ENCODE measurements around the gene AGBL4.
A peak's percentile ranks its signal among the peaks of the same experiment; 100 is the strongest.
"Not testable (repeated sequence)": the region's sequence is repeated elsewhere in the genome, so short reads cannot be mapped to it uniquely, and the experiment has no call there.

The AGBL4 gene

DNA sequence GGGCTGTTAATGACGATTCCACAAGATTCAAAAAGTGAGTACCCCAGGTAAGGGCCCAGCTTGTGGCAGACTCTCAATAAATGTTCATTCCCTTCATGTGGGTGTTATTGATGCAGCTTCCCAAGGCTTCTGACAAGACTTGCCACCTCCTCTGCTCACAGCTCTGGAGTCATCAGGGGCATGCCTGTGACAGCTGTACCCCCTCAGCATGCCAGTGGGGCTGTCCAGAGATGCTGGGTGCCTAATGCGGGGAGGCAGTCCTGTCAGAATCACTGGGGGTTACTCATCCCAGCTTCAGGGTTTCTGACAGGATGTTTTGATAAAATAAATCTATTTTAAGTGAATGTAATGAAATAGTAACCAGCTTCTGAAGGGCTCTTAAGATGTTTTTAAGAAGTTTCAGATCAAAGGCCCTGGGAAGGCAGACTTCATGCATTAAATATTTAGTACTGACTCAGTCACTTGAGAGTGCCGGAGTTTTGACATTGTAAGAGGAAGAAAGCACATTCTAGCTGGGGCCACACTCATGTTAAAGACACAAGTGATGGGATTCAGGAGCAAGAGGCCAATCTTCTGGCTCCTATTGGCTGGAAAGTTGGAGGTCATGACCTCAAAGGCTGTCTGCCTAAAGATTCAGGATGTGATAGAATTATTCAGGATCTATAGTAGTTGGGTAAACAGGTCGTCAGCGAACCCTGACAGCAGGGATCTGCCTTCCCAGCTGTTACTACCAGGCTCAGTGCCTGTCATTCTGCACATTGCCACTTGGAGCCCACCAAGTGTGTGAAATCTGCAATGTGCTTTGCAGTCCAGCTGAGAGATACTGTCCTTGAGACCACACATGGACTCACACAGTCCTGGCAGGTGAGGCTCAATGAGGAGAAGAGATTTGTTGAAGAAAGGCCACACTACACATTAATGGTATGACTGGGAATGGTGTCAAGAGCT, 1007.5 kb downstream of the AGBL4 start:
- DNase-seq: peak; percentile 57

DNA sequence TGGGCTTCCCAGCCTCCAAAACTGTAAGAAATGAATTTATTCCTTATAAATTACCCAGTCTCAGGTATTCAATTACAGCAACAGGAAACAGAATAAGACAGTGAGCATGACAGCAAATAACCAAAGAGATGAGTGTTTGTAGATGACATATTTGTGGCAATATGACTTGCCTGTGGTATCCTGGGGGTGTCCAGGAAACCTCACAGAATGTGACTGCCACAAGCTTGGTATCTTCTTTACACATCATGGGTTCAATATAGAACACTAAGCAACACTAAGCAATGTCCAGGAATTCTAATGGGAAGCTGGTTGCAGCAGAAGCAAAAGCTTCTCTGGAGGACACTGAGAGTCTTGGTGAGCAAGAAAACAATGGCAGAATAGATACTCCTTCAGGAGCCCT, 1010.7 kb downstream of the AGBL4 start:
- peak; percentile 43 for DNase-seq

DNA sequence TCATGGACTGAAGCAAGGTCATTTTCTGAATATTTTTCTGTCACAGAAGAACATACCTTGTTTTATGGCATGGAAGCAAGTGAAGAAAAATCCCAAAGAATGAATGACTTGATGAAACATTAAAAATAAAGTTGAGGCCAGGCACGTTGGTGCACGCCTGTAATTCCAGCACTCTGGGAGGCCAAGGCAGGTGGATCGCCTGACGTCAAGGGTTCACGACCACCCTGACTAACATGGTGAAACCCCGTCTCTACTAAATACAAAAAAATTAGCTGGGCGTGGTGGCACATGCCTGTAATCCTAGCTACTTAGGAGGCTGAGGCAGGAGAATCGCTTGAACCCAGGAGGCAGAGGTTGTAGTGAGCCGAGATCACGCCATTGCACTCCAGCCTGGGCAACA, 1020.8 kb downstream of the AGBL4 start:
- DNase-seq: not testable (repeated sequence)

DNA sequence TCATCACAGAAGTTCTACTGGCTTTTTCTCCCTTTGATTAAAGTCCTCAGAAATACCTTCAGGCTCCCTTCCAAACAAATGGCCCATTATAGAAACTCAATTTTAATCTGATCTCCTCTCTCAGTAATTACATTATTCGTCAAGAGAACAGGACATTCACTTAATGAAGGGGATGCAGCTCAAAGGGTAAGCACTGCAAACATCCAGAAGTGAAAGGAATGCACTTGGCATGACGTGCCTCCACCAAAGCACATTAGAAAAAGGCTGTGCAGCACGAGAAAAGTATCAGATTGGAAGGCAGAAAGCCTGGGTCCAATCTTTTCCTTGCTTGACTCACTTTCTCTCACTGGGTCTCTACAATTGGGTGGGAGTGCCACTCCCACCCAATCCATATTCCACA, 1024.4 kb downstream of the AGBL4 start:
- DNase-seq: no peak

DNA sequence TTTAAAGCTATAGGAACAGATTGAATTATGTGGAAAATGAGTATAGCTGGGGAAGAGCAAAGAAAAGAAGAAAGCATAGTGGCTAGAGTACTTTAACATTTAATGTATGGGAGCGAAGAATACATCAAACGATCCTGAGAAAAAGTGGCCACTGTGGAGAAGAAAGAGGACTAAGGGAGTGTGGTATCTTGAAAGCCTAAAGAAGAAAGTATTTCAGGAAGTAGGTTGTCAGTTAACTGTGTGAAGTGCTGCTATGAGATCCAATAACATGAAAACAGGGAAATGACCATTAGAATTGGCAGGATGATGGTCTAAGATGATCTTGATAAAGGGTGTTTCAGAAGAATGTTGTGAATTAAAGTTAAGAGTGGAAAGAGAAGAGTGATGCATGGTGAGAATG, 1027.4 kb downstream of the AGBL4 start:
- no peak for DNase-seq

DNA sequence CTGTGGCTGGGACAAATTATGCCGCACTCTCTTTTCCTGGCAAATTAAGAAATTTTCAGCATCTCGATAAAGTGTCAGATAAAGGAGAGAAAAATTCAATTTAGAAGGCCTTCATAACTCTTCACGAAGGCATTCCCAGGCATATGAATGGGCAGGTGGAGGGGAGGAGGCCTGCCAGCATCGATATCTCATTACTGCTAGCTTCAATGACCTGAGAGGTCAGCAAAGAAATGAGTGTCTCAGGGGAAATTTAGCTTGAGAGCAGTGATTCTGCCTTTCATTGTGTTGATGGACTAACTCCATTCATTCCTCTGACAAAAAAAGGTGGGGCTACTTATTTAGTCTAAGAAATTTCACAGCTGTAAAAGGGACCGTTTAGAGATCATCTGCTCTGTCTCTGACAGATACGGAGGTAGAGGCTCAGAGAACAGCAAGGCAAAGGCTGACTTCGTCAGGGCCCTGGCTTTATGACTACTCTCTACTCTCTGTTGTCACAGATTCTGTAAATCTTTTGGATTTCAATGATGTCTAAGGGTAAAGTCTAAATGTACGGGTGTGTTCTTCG, 1035.0 kb downstream of the AGBL4 start:
- no peak for DNase-seq

DNA sequence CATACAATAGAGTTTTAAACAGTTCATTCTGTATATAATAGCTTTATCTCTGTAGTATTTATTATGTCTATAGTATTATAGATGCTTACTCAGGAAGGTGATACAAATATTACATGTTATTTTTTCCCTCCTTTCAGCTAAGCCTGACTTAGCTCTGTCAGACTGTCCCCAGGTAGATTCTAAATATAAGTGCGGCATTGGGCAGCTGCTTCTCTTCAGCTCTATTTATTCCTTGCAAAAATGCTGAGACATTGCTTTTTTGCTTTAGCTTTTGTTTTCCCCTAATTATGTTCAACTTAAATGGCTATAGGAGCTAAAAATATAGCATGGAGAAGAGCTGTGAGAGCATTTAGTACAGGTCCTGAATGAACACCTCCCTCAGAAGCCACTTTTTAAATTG, 1043.8 kb downstream of the AGBL4 start:
- DNase-seq: no peak

DNA sequence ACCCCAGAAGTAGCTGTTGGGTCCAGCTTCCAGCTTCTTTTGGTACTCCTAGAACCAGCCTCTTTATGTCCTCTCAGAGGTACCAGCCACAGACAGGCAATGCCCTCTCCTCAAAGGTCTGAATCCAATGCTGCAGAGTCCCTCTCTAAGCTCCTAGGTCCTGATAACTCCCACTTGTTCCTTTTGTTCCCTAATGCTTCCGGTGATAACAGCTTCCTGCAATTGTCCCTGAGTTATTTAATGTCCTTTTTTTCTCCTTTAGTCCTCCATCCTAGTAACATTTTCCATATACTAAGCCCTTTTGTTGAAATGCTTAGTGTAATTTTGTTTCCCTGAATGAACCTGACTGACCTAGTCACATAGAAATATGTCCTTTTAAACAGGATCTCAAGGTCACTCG, 1045.3 kb downstream of the AGBL4 start:
- DNase-seq: no peak

DNA sequence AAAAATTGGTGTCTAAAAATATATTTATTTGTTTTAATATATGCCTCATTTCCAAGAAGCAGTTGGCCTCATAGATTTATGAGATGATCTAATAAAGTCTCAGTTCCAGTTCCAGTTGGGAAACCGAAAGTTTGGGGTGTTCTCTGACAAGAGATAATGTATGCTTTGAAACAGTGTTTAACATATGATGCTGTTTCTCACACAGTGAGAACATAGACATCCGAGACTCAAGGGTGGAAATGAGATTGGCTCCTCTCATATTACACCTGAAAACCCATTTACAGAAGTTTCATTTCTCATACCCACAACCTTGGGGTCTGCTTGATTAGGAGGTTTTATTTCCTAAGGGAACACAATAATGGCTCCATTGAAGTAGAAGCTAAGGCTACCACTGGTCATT, 1046.5 kb downstream of the AGBL4 start:
- no peak for DNase-seq

DNA sequence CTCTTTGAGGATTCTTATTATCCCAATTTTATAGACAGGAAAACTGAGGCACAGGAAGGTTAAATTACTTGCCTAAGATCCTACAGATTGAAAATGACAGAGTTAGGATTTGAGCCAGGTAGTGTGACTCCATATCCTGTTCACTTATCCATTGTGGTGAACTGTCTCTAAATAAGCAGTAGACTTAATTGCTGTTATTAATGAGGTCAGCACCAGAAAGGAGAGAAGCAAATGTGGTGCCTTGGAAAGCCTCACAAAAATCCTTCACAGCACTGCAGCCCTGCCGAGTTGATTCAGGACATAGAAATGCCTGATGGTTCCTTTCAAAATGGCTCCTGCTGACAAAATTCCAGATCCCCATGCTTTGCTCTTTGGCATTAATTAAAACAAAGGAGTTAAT, 1053.8 kb downstream of the AGBL4 start:
- peak; percentile 57 for DNase-seq

DNA sequence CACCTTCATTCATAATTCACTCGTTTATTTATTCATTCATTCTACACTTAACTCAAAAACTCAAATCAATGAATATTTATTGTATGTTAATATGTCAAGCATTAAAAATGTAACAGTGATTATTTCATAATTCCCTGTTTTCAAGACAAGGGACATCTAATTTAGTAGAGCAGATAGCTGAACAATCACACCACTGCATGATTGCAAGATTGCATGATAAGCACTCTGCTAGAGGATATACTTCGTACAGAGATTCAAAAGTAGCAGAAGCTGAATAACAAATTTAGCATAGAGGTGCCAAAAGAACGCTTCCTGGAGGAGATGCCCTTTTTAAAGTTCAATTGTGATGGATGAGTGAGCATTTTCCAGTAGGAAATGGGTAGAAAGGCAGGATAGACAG, 1056.4 kb downstream of the AGBL4 start:
- no peak for DNase-seq

DNA sequence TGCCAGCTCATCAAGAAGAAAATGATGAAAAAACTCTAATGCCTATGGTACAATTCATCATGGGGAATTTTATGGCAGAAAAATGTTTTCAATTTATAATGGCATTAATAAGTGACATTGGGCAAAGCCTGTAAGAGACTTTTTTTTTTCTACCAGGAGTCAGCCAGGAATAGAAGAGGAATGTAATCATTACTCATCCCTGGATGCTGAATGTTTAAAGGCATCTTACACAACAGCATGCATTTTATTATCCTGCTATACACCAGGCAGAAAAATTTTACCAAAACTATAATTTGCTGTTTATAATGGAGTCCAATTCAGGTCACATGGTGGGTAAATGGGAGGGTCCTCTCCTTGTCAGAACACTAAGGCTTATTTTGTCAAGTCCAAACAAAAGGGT, 1057.2 kb downstream of the AGBL4 start:
- DNase-seq: peak; percentile 82

DNA sequence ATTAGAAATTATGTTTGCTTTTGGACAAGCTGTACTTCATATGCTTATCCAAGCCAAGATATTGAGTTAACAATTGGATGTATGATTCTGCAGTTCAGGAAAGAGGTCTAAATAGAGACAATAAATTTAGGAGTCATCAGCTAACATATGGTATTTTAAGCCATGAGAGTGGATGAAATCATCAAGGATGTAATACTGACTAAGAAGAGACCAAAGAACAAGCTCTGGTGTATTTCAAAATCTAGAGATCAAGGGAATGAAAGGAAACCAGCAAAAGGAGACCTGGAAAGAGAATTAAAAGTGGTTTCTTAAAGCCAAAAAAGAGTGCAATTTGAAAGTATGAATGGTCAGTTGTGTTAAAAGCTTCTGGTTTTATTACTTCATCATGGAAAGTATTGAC, 1063.4 kb downstream of the AGBL4 start:
- peak; percentile 53 for DNase-seq

DNA sequence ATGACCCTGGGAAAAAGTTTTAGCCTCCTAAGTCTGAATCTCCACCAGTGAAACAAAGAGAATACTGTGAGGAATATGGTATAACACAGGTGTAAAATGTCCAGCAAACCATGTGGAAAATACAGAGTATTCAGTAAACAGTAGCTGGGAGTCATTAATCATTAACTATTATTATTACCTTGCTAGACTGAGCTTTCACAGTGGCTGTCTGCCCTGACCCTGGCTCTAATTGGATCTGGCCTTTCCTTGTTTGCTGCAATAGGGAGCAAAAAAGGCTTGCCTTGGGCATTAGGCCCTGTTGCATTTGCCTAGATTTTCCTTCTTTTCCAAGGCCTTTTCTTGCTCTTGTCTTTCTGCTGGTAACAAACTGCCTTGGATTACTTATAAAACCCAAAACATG, 1068.0 kb downstream of the AGBL4 start:
- DNase-seq: no peak

DNA sequence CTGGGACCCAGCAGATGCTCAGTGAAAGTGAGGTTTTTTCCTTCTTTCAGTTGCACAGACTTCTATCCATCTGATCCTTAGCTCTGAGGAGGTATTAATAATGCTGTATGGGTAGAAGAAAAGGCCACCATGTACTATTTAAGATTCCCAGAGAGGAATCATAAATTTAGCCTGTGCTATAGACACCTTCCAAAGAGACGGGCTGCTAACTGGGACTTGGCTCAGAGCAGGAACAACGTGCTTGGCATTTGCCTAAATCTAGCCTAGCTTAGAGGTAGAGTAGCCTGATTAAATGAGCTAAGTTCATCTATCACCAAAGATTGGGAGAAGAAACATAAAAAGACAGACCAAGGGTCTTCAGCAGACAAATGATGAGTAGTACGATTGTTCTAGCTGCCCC, 1070.1 kb downstream of the AGBL4 start:
- no peak for DNase-seq

DNA sequence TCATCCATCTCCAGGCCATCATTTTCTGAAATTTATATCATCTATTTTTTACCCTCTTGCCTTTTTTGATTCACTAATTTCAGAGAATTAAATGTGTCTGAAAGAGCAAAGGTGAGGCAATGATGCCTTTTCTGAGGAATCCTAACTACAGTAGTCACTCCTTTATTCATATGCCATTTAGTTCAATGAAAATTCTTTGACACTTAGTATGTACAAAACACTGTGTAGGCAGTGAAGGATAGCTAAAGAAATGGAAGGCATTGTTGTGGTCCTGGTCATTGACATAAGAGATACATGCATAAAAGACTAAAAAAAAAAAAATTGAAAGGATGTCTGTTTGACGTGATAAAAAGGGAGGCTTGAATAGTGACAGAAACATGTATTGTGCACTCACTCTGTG, 1075.2 kb downstream of the AGBL4 start:
- DNase-seq: peak; percentile 44

DNA sequence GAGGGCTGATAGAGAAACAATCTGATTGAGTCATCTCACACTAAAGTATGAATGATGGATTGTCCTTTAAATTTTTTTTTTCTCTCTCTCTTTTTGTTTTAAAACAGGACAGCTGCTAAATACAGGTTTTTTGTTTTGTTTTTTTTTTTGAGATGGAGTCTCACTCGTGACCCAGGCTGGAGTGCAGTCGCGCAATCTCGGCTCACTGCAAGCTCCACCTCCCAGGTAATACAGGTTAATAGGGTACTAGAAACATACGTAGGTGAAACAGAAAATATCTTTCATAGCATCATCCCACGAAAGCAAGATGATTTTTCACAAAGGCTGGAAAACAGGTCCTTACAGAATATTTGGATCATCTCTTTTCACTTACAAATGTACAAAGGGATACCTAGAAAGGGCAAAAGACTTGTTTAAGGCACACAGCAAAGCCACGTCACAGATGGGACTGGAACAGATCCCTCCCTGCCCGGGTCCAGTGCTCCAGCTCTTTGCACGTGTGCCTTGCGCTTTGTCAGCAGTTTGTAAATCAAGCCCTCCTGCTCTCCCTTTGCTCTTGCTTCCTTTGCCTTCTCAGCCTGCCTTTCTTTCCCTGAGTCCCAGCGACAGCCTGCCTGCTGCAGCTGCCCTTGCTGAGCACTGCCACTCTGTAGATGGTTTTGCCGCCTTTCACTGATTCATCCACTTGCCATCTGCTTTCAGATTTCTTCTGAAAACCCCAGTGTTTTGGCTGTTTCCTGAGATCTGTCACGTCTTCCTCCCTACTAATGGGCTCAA, 1075.8 kb downstream of the AGBL4 start:
- peak; percentile 73 for DNase-seq

DNA sequence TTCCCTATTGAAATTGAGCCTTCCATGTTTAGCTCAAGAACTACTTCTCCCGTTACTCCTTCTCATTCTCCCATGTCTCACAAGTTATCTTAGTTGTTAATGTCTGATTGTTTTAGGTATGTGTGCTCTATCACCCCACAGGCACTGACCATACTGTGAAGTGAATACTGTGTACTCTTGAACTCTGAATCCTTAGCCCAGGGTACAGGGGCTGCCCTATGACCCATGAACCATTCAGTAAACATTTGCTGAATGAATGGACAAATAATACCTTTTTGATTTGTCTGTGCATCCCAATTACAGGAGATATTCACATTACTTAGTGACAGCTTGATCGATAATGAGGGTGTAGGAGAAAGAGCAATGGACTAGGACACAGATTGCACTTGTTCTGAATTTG, 1077.7 kb downstream of the AGBL4 start:
- DNase-seq: no peak

DNA sequence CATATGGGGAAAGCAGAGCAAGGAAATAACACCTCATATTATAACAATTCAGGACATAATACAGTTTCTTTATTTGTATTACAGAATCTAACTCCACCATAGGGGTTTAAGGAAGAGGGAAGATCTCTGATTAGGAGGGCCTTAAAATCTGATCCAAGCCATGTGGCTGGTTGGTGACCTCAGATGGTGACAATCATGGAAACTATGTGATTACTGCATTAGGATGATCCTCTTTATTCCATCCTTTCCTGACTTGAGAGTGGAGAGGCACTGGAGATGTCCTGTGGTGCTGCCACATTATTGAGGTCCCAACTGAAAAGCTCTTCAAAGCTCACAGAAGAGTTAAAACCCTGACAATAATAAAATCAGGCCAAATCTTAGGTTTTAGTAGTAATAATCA, 1078.9 kb downstream of the AGBL4 start:
- DNase-seq: peak; percentile 37

DNA sequence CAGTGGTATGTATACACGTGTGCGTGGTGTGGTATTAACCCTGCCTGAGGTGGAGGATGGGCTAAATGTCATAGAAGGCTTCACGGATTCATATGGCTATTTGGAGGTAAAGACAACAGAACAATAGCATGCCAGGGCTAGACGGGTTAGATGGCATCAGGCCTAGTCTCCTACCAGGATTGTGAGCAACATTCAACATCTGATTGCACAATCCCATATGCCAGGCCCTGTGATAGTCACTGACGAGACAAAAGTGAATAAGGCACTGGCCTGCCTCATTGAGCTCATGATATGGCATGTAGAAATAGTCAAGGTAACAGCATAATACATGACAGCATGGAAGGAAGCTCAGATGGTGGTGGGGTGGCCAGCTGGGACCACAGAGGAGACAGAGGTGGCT, 1079.9 kb downstream of the AGBL4 start:
- no peak for DNase-seq

DNA sequence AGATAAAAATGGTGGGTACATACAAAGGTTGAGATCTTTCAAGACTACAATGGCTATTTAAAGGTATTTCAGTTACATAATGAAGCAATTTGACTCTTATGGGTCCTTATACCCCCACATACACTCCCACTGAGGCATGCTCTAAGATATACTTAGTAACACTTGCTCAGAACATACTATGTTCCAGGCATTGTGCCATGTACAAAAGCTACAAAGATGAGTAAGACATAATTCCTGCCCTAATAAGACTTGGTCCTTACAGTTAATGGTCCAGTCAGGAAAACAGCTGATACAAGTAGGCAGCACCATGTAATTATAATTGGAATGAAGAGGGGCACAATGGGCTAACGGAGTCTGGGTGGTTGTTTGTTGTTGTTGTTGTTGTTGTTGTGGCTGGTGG, 1080.4 kb downstream of the AGBL4 start:
- DNase-seq: peak; percentile 89

DNA sequence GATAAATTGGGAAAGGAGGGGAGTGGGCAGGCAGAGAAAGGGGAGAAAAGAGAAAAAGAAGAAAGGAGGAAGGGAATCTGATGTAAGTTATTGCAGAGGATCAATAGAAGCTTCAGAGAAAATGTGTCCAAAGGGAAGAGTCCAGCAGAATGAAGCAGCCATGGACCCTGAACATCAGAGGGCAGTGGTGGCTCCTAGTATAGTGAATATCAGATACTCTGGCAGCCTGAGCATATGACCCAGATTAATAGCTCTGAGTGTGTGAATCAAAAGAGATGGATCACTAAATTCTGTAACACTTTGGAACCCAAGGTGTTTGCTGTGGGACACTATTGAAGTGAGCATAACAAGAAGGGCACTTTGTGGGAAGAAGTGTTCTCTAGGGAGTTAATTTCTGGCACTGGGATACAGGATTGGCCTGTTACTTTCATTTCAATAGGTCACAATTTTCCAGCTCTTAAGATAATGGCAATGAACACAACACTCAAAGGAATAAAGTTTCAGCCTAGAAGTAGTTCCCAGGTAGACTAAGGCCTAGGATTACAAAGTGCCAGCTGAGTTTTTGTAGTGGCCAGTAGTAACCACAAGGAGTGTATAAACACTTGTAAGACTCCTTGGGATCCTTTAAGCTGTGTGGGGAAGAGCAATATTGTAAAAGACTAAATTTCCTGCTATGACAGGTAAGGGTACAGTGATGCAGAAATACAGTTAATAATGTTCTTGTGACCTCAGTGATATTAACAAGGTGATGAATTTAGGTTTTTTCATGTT, 1082.6 kb downstream of the AGBL4 start:
- DNase-seq: no peak

DNA sequence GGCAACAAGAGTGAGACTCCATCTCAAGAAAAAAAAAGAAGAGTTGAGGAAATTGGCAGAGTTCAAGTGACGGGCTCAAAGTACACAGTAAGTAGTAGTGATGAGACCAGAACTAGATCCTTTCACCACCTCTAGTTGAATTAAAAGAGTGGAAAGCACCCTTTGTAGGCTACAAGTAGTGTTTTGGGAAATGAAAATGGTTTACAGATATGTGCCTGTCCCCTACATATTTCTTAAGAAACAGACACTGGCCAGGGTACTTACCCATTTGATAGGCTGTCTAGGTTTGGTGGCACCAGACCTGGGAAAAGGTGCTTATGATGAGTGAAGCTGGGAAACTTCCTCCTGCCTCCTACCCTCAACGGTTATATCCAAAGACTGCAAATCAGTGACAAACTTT, 1083.4 kb downstream of the AGBL4 start:
- DNase-seq: no peak
